H1 (cell line): Measurements from ENCODE around the gene DBP. TPM values are rescaled to one million over a fixed set of nuclear protein-coding genes. Genes with fewer than 3 reads are reported as not detected.

Experiments
- CTCF ChIA-PET: fragments of 300-600 bp; sonication (Branson Sonifier 250); formaldehyde crosslinking; loops from one replicate; lab custom pipeline; 2021; ENCODE audit not compliant: partially characterized antibody; lab: Charles Lee
- POLR2A ChIA-PET: fragments of 300-600 bp; sonication (Branson Sonifier 250); formaldehyde crosslinking; loops from one replicate; lab custom pipeline; 2021; ENCODE audit warnings: inconsistent platforms; ENCODE audit not compliant: partially characterized antibody; lab: Charles Lee
- DNase-seq, 2 experiments: peaks; one replicate each; pipeline versions ENCODE4 v3.0.0 to v3.0.0-alpha.2; 2010 to 2022; ENCODE audit warnings: low spot score in 2 of 2, low read depth in 1 of 2, mixed read lengths in 1 of 2
- FAIRE-seq: peaks from 2 replicates; lab custom pipeline; 2011; peaks lifted over from hg19 to GRCh38; lab: Jason Lieb, UNC
- H2AFZ ChIP-seq: 2 replicates; pipeline ENCODE4 v1.8.1; 2012; ENCODE audit warnings: low read length, inconsistent platforms
- H2AK5ac ChIP-seq: 2 replicates; pipeline ENCODE4 v1.6.1; 2013; ENCODE audit warnings: low read depth, low read length
- H2BK120ac ChIP-seq: replicated peaks from 2 replicates; pipeline ENCODE3; 2013; ENCODE audit warnings: low read depth, low read length, inconsistent platforms
- H2BK12ac ChIP-seq: 2 replicates; pipeline ENCODE4 v1.6.1; 2013; ENCODE audit warnings: low read depth, low read length
- H2BK15ac ChIP-seq: 2 replicates; pipeline ENCODE4 v1.6.1; 2013; ENCODE audit warnings: low read length
- H2BK20ac ChIP-seq: 2 replicates; pipeline ENCODE4 v1.6.1; 2013; ENCODE audit warnings: low read length
- H2BK5ac ChIP-seq: 2 replicates; pipeline ENCODE4 v1.6.1; 2013; ENCODE audit warnings: low read depth, low read length
- H3K14ac ChIP-seq: 2 replicates; pipeline ENCODE4 v1.6.1; 2013; ENCODE audit warnings: inconsistent platforms; ENCODE audit not compliant: insufficient read length
- H3K18ac ChIP-seq: 2 replicates; pipeline ENCODE4 v1.6.1; 2013; ENCODE audit warnings: low read length; ENCODE audit errors: extremely low read depth
- H3K23ac ChIP-seq: 2 replicates; pipeline ENCODE4 v1.6.1; 2013; ENCODE audit warnings: inconsistent platforms; ENCODE audit not compliant: insufficient read length
- H3K23me2 ChIP-seq: 2 replicates; pipeline ENCODE4 v1.6.1; 2013; ENCODE audit warnings: low read depth, low read length
- H3K27ac ChIP-seq: 2 replicates; pipeline ENCODE4 v1.6.1; 2011; ENCODE audit warnings: low read depth, low read length, inconsistent platforms
- H3K27me3 ChIP-seq, 4 experiments: replicated peaks in 1 of 4; 1 replicate in 1 of 4; 2 replicates in 3 of 4; pipeline versions ENCODE4 v1.6.1 to v1.8.1; 2011 to 2013; ENCODE audit warnings: low read length in 3 of 4, mild to moderate bottlenecking in 3 of 4, inconsistent platforms in 2 of 4, mixed read lengths in 2 of 4, moderate library complexity in 1 of 4; ENCODE audit not compliant: control insufficient read depth in 3 of 4, insufficient read depth in 3 of 4; ENCODE audit errors: extremely low read depth in 1 of 4
- H3K36me3 ChIP-seq, 4 experiments: 2 replicates each; pipeline versions ENCODE4 v1.6.1 to v1.8.1; 2011 to 2013; ENCODE audit warnings: mild to moderate bottlenecking in 4 of 4, low read length in 3 of 4, moderate library complexity in 2 of 4, control low read depth in 1 of 4, inconsistent platforms in 1 of 4; ENCODE audit not compliant: insufficient read depth in 4 of 4, control insufficient read depth in 2 of 4
- H3K4ac ChIP-seq: replicated peaks from 2 replicates; pipeline ENCODE3; 2013; ENCODE audit warnings: low read length, low read depth, mixed read lengths, inconsistent platforms; ENCODE audit not compliant: insufficient read length
- H3K4me1 ChIP-seq, 4 experiments: replicated peaks in 1 of 4; 1 replicate in 1 of 4; 2 replicates in 3 of 4; pipeline versions ENCODE4 v1.6.1 to v1.8.1; 2011 to 2013; ENCODE audit warnings: low read length in 3 of 4, inconsistent platforms in 2 of 4, mixed read lengths in 1 of 4; ENCODE audit not compliant: insufficient read depth in 4 of 4, control insufficient read depth in 3 of 4
- H3K4me2 ChIP-seq, 2 experiments: 2 replicates each; pipeline versions ENCODE4 v1.6.1 to v1.8.1; 2011 to 2013; ENCODE audit warnings: low read depth in 2 of 2, low read length in 2 of 2, control low read depth in 1 of 2, inconsistent platforms in 1 of 2, mild to moderate bottlenecking in 1 of 2; ENCODE audit not compliant: insufficient read depth in 1 of 2
- H3K4me3 ChIP-seq, 4 experiments: fragments of 200-600, 300-600 bp in 1 of 4; sonication (generic), shearing (Covaris generic), sonication (Bioruptor Twin) in 1 of 4; 2 replicates each; pipeline versions ENCODE4 v1.5.1 to v1.8.1; 2011 to 2016; ENCODE audit warnings: low read length in 4 of 4, low read depth in 3 of 4, control low read depth in 2 of 4, inconsistent platforms in 2 of 4, mild to moderate bottlenecking in 2 of 4, mixed read lengths in 1 of 4, moderate library complexity in 1 of 4; ENCODE audit not compliant: insufficient read depth in 2 of 4; ENCODE audit errors: extremely low read depth in 1 of 4
- H3K56ac ChIP-seq: replicated peaks from 2 replicates; pipeline ENCODE3; 2013; ENCODE audit warnings: low read depth, mild to moderate bottlenecking, mixed read lengths, low read length, inconsistent platforms; ENCODE audit not compliant: insufficient read length
- H3K79me1 ChIP-seq: 2 replicates; pipeline ENCODE4 v1.6.1; 2013; ENCODE audit warnings: low read depth, low read length, control low read depth
- H3K79me2 ChIP-seq, 2 experiments: 2 replicates each; pipeline versions ENCODE4 v1.6.1 to v1.8.1; 2012 to 2013; ENCODE audit warnings: low read length in 2 of 2, mild to moderate bottlenecking in 2 of 2, inconsistent platforms in 1 of 2; ENCODE audit not compliant: insufficient read depth in 2 of 2, control insufficient read depth in 1 of 2
- H3K9ac ChIP-seq, 4 experiments: replicated peaks in 1 of 4; 1 replicate in 1 of 4; 2 replicates in 3 of 4; pipeline versions ENCODE4 v1.6.1 to v1.8.1; 2011 to 2013; ENCODE audit warnings: low read depth in 3 of 4, low read length in 3 of 4, control low read depth in 2 of 4, mild to moderate bottlenecking in 2 of 4, moderate library complexity in 2 of 4, inconsistent platforms in 1 of 4; ENCODE audit errors: extremely low read depth in 1 of 4
- H3K9me3 ChIP-seq, 2 experiments: 2 replicates each; pipeline versions ENCODE4 v1.6.1 to v1.8.1; 2012 to 2013; ENCODE audit warnings: mild to moderate bottlenecking in 2 of 2, moderate library complexity in 2 of 2, control low read depth in 1 of 2, inconsistent platforms in 1 of 2, low read depth in 1 of 2, low read length in 1 of 2, mixed read lengths in 1 of 2; ENCODE audit not compliant: insufficient read depth in 2 of 2
- H4K20me1 ChIP-seq, 2 experiments: replicated peaks in 1 of 2; 2 replicates each; pipeline versions ENCODE3 to v1.8.1; 2011 to 2013; ENCODE audit warnings: inconsistent platforms in 2 of 2, low read length in 2 of 2, mild to moderate bottlenecking in 1 of 2; ENCODE audit not compliant: insufficient read depth in 2 of 2, control insufficient read depth in 1 of 2
- H4K5ac ChIP-seq: 2 replicates; pipeline ENCODE4 v1.6.1; 2013; ENCODE audit warnings: low read length, low read depth, mixed read lengths, inconsistent platforms; ENCODE audit not compliant: insufficient read length
- H4K8ac ChIP-seq: 2 replicates; pipeline ENCODE4 v1.8.0; 2013; ENCODE audit warnings: mild to moderate bottlenecking, moderate library complexity, low read length, inconsistent platforms; ENCODE audit not compliant: insufficient read depth; ENCODE audit errors: extremely low read depth
- H4K91ac ChIP-seq: replicated peaks from 2 replicates; pipeline ENCODE3; 2013; ENCODE audit warnings: low read length, mixed read lengths, inconsistent platforms; ENCODE audit not compliant: insufficient read length
- NANOG ChIP-seq: IDR thresholded peaks from 2 replicates; pipeline ENCODE4 v1.6.1; 2011; ENCODE audit warnings: low read length, low read depth, mild to moderate bottlenecking, inconsistent platforms; ENCODE audit not compliant: insufficient read depth, poor library complexity, severe bottlenecking
- ZNF274 ChIP-seq: IDR thresholded peaks from 2 replicates; pipeline ENCODE4 v1.7.0; 2012; ENCODE audit warnings: low read length, borderline replicate concordance; ENCODE audit errors: extremely low read depth
- WGBS, 2 experiments: shearing (Covaris generic) in 1 of 2; methylation state at CpG; one replicate each; pipeline versions ENCODE4 v1.1.6 to v1.1.7; 2013 to 2015; ENCODE audit warnings: low lambda C conversion rate in 2 of 2, mixed read lengths in 2 of 2, inconsistent platforms in 1 of 2, low coverage in 1 of 2, missing lambda C conversion rate in 1 of 2; ENCODE audit not compliant: insufficient replicate concordance in 2 of 2, insufficient coverage in 1 of 2, insufficient read length in 1 of 2; ENCODE audit errors: extremely low coverage in 1 of 2, missing lambda C conversion rate in 1 of 2; 5-methylcytosine and 5-hydroxymethylcytosine counted together
- polyA plus RNA-seq, 7 experiments: library from polyadenylated mRNA; depleted of rRNA in 3 of 7; stranded (reverse) in 5 of 7; unstranded in 2 of 7; fragments of >200 nt in 5 of 7; fragments of 200-250 nt in 2 of 7; gene quantifications; 1 replicate in 5 of 7; 2 replicates in 1 of 7; 4 replicates in 1 of 7; pipeline versions ENCODE4 v1.2.1 to v1.2.3, GENCODE V29; 2011 to 2013; ENCODE audit warnings: missing spikeins in 2 of 7, mixed read lengths in 2 of 7
- total RNA-seq: library from RNA; stranded (reverse); fragmentation: NEBNext Ultra II Directional; extraction: Animal tissue kit (Norgen Biotek cat#: 25700); gene quantifications from 2 replicates; pipeline ENCODE4 v1.2.1, GENCODE V29; 2021

The DBP gene
- total and polyA plus RNA-seq, 2 of the 8 experiments (the other 6 are each of a cell fraction or from before 2014, with no cell fraction given), result 7.5 to 8.3 TPM

- H3K27ac ChIP-seq, result no peak overlapping the region
- no peaks in the 10 kb centered on the region for H3K27me3 ChIP-seq
- CTCF ChIA-PET, result interaction anchor here (1.1 kb wide), 1 partner anchor 14 kb away, joined by 4 read pairs; the partner anchor contains the start of gene FUT2
- no peak overlapping the region for H2AFZ ChIP-seq
- H4K20me1 ChIP-seq, result no peaks in the 10 kb centered on the region
- POLR2A ChIA-PET, result interaction anchor here (3.9 kb wide), 1 partner anchor 15 kb away, joined by 18 read pairs; the partner anchor contains the start of gene FUT2
- H4K5ac ChIP-seq, result no peak overlapping the region
- DNase-seq (no peak), FAIRE-seq (no peak)
- 81% methylated on average over 7 of the region's 7 CpGs; no CpG with 5 or more reads in 1 of the 2 experiments for WGBS, 2 experiments
- no peak overlapping the region for H2BK20ac ChIP-seq
- no peak overlapping the region for H4K91ac ChIP-seq
- H3K18ac ChIP-seq, result no peak overlapping the region
- no peaks in the 10 kb centered on the region for H3K9me3 ChIP-seq
- no peak overlapping the region for H3K14ac ChIP-seq
- H3K4me2 ChIP-seq, result no peak overlapping the region
- H3K36me3 ChIP-seq, result no peaks in the 10 kb centered on the region
- H4K8ac ChIP-seq, result no peak overlapping the region
- no peak overlapping the region for H2AK5ac ChIP-seq
- H3K56ac ChIP-seq, result no peak overlapping the region
- no peaks in the 10 kb centered on the region for H3K23me2 ChIP-seq
- no peak overlapping the region for H3K4me3 ChIP-seq
- no peaks in the 10 kb centered on the region; a peak in 1 of 7 replicates for H3K4me1 ChIP-seq
- H3K79me1 ChIP-seq, result no peaks in the 10 kb centered on the region
- H2BK12ac ChIP-seq, result peak overlapping the region; percentile 27; the same call in 1 of the 2 replicates
- no peak overlapping the region for H2BK120ac ChIP-seq
- H3K23ac ChIP-seq, result no peak overlapping the region
- no peak for TF ChIP-seq NANOG
- TF ChIP-seq ZNF274, result no peak
- no peak overlapping the region for H2BK15ac ChIP-seq
- no peak overlapping the region for H2BK5ac ChIP-seq
- no peaks in the 10 kb centered on the region for H3K79me2 ChIP-seq
- H3K4ac ChIP-seq, result no peak overlapping the region
- H3K9ac ChIP-seq, result no peak overlapping the region
These were observed 43.9 kb upstream of the DBP start for GRCh38 chr19:48681127-48681470.
